Ureter (tissue), 1 donor: ENCODE results near the gene TRIO. TPM values are rescaled to one million over a fixed set of nuclear protein-coding genes. Genes with fewer than 3 reads are reported as not detected.

ENCODE experiments used
- DNase-seq: peaks from one replicate; pipeline ENCODE4 v3.0.0-alpha.2; 2020; ENCODE audit warnings: low spot score
- total RNA-seq: library from RNA; stranded (reverse); gene quantifications from one replicate; pipeline ENCODE4 v1.2.4, GENCODE V29; 2023
- donor health status: DM: yes; HTN: yes; CAD: no.

TRIO gene
- total RNA-seq, 1 donor from 2014 or later: 216 TPM

DNA sequence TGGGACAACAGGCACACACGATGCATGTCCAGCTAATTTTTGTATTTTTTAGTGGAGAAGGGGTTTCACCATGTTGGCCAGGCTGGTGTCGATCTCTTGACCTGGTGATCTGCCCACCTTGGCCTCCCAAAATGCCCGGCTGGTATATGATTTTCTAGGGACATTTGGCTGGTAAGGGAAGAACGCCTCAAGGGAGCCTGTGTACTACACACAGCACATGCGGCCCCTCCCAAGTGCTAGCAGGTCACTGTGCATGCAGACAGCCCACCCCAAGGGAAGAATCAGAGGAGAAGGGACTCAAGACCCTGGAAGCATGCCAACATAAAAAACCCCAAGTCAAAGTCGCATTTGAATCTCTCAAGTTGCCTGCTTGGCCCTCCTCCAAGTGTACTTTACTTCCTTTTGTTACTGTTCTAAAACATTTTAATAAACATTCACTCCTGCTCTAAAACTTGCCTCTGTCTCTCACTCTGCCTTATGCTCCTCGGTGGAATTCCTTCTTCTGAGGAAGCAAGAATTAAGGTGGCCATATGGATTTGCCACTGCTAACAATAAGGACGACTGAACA lies 414.1 kb downstream of the TRIO start:
- DNase-seq: no peak

DNA sequence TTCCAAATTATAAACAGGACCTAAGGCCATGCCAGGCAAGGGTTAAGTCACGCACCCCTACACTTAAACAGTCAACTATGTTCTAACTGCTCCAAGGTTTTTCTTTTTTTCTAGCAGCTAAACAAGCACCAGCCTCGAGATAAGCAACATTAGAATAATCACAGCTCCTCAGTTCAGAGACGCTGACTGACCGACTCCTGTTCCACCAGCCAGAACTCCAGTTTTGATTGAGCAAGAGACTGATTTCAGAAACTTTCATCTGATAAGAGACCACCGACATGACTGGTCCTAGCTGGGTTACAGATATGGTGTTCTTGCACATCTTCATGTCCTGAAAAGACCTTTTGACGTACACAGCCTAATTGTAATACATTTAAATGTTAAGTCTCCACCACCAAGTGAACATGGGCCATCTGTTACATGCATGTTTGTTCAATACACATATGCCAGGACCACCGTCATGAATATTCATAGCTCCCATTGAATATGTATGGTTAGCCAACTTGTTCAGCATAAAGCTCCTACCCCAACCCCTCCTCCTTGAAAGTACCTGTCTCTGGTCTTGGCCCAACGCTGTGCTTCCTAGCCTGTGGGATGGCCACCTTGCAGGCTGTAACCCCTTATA lies 414.8 kb downstream of the TRIO start:
- no peak for DNase-seq

Other genes starting within 250 kb of the TRIO start
- gene DNAH5, start 198.7 kb upstream of the TRIO start, total RNA-seq: 13.3 TPM